IMR-90 (cell line): ENCODE measurements around the gene LILRB1. TPM values are rescaled to one million over a fixed set of nuclear protein-coding genes. Genes with fewer than 3 reads are reported as not detected.
"Not testable (repeated sequence)": the region's sequence is repeated elsewhere in the genome, so short reads cannot be mapped to it uniquely, and the experiment has no call there.

Experiments used
- ATAC-seq: fragments of 200-7000 bp; cut with Tn5 transposase; 2 replicates; pipeline ENCODE4 v1.9.1; 2020; ENCODE audit warnings: low read depth, mild to moderate bottlenecking, moderate library complexity
- BruUV-seq: library from RNA; stranded (reverse); fragments of 400-500 nt; replicated peaks from 2 replicates; lab custom pipeline; 2021; lab: Mats Ljungman, UMichigan
- CTCF ChIA-PET: fragments of 300-600 bp; formaldehyde crosslinking; extraction: SDS; loops from one replicate; lab custom pipeline; 2021; ENCODE audit warnings: antibody characterized with exemption; lab: Yijun Ruan, JAX
- POLR2A ChIA-PET: fragments of 300-600 bp; sonication (Branson Sonifier 250); formaldehyde crosslinking; loops from one replicate; lab custom pipeline; 2022; ENCODE audit warnings: antibody characterized with exemption; ENCODE audit not compliant: unreplicated experiment; lab: Charles Lee
- DNase-seq: peaks from one replicate; pipeline ENCODE4 v3.0.0; 2013
- H2AFZ ChIP-seq: replicated peaks from 2 replicates; pipeline ENCODE3; 2013; ENCODE audit warnings: low read length, mild to moderate bottlenecking; ENCODE audit not compliant: poor library complexity
- H2AK5ac ChIP-seq: 2 replicates; pipeline ENCODE4 v1.6.1; 2013; ENCODE audit warnings: low read depth, low read length, inconsistent platforms
- H2AK9ac ChIP-seq: replicated peaks from 2 replicates; pipeline ENCODE3; 2013; ENCODE audit warnings: mild to moderate bottlenecking, low read depth, low read length, moderate library complexity; ENCODE audit not compliant: poor library complexity
- H2BK120ac ChIP-seq: 2 replicates; pipeline ENCODE4 v1.6.1; 2013; ENCODE audit warnings: low read depth, low read length, inconsistent platforms
- H2BK15ac ChIP-seq: 3 replicates; pipeline ENCODE4 v1.6.1; 2013; ENCODE audit warnings: low read depth, low read length, inconsistent platforms
- H2BK20ac ChIP-seq: 2 replicates; pipeline ENCODE4 v1.6.1; 2013; ENCODE audit warnings: low read depth, mild to moderate bottlenecking, inconsistent platforms, low read length, moderate library complexity
- H2BK5ac ChIP-seq: 2 replicates; pipeline ENCODE4 v1.6.1; 2013; ENCODE audit warnings: mild to moderate bottlenecking, low read depth, low read length, inconsistent platforms; ENCODE audit not compliant: poor library complexity, severe bottlenecking
- H3K14ac ChIP-seq: replicated peaks from 2 replicates; pipeline ENCODE4 v1.6.1; 2013; ENCODE audit warnings: low read depth, low read length, inconsistent platforms
- H3K18ac ChIP-seq: 2 replicates; pipeline ENCODE4 v1.6.1; 2013; ENCODE audit warnings: low read depth, low read length, control low read depth
- H3K23ac ChIP-seq: 2 replicates; pipeline ENCODE4 v1.6.1; 2013; ENCODE audit warnings: low read depth, low read length, inconsistent platforms
- H3K27ac ChIP-seq: 2 replicates; pipeline ENCODE4 v1.5.1; 2013; ENCODE audit warnings: mild to moderate bottlenecking, control low read depth, low read length; ENCODE audit not compliant: insufficient read depth
- H3K27me3 ChIP-seq: 2 replicates; pipeline ENCODE4 v1.6.1; 2013; ENCODE audit warnings: low read length; ENCODE audit not compliant: control insufficient read depth, insufficient read depth
- H3K36me3 ChIP-seq: 2 replicates; pipeline ENCODE4 v1.6.1; 2013; ENCODE audit warnings: low read length, mixed read lengths; ENCODE audit not compliant: control insufficient read depth, insufficient read depth
- H3K4ac ChIP-seq: 2 replicates; pipeline ENCODE4 v1.6.1; 2013; ENCODE audit warnings: low read depth, low read length, inconsistent platforms
- H3K4me1 ChIP-seq: 2 replicates; pipeline ENCODE4 v1.6.1; 2013; ENCODE audit warnings: low read length, mixed read lengths; ENCODE audit not compliant: control insufficient read depth, insufficient read depth
- H3K4me2 ChIP-seq: 2 replicates; pipeline ENCODE4 v1.6.1; 2013; ENCODE audit warnings: low read depth, mild to moderate bottlenecking, control low read depth, low read length, moderate library complexity
- H3K4me3 ChIP-seq: 2 replicates; pipeline ENCODE4 v1.5.1; 2013; ENCODE audit warnings: low read depth, mild to moderate bottlenecking, control low read depth, low read length, moderate library complexity; ENCODE audit not compliant: insufficient read depth
- H3K56ac ChIP-seq: 2 replicates; pipeline ENCODE4 v1.6.1; 2013; ENCODE audit warnings: low read length, inconsistent platforms; ENCODE audit not compliant: insufficient read depth; ENCODE audit errors: extremely low read depth
- H3K79me1 ChIP-seq, 2 experiments: 2 replicates each; pipeline ENCODE4 v1.6.1; 2013; ENCODE audit warnings: low read length in 2 of 2, inconsistent platforms in 1 of 2, low read depth in 1 of 2
- H3K9ac ChIP-seq: 2 replicates; pipeline ENCODE4 v1.6.1; 2013; ENCODE audit warnings: low read depth, low read length, control low read depth
- H3K9me1 ChIP-seq: 2 replicates; pipeline ENCODE4 v1.6.1; 2013; ENCODE audit warnings: low read length, inconsistent platforms; ENCODE audit not compliant: insufficient read depth
- H3K9me3 ChIP-seq: 2 replicates; pipeline ENCODE4 v1.6.1; 2013; ENCODE audit warnings: low read length; ENCODE audit not compliant: control insufficient read depth, insufficient read depth
- H4K20me1 ChIP-seq: 2 replicates; pipeline ENCODE4 v1.6.1; 2013; ENCODE audit warnings: low read length, inconsistent platforms; ENCODE audit not compliant: insufficient read depth
- H4K5ac ChIP-seq: 2 replicates; pipeline ENCODE4 v1.6.1; 2013; ENCODE audit warnings: mild to moderate bottlenecking, low read depth, low read length, control low read depth
- H4K8ac ChIP-seq, 2 experiments: 2 replicates each; pipeline ENCODE4 v1.6.1; 2013; ENCODE audit warnings: low read depth in 2 of 2, low read length in 2 of 2, control low read depth in 1 of 2, inconsistent platforms in 1 of 2
- H4K91ac ChIP-seq: 2 replicates; pipeline ENCODE4 v1.6.1; 2013; ENCODE audit warnings: low read depth, low read length, inconsistent platforms; ENCODE audit not compliant: insufficient read depth
- WGBS, 2 experiments: methylation state at CpG; one replicate each; pipeline versions ENCODE4 v1.1.5 to v1.1.7; 2013; ENCODE audit warnings: missing lambda C conversion rate in 2 of 2; ENCODE audit not compliant: insufficient read length in 1 of 2; ENCODE audit errors: extremely low coverage in 2 of 2; 5-methylcytosine and 5-hydroxymethylcytosine counted together
- dilution Hi-C: fragments of 300-500 bp; cut with HindIII; formaldehyde crosslinking; loops from one replicate; pipeline ENCODE4 v1.14.3; 2018; ENCODE audit warnings: low sequenced_read_pairs; ENCODE audit not compliant: unreplicated experiment
- in situ Hi-C: fragments of 300-500 bp; cut with MboI; formaldehyde crosslinking; loops from 3 replicates; pipeline ENCODE4 v1.14.3; 2019; ENCODE audit warnings: low sequenced_read_pairs, inconsistent platforms, mixed read lengths
- intact Hi-C: fragments of 100-400 bp; cut with micrococcal nuclease; formaldehyde crosslinking; loops from 2 replicates; pipeline ENCODE4 v1.10.0; 2022
- polyA plus RNA-seq, 3 experiments: library from polyadenylated mRNA; depleted of rRNA; stranded (reverse); fragments of >200 nt; gene quantifications; 2 replicates each; pipeline ENCODE4 v1.2.3, GENCODE V29; 2012; ENCODE audit warnings: low replicate concordance in 1 of 3
- total RNA-seq: library from RNA; depleted of rRNA; stranded (reverse); fragments of >200 nt; gene quantifications from 2 replicates; pipeline ENCODE4 v1.2.3, GENCODE V29; 2012

Gene LILRB1
- total and polyA plus RNA-seq, 2 of the 4 experiments (the other 2 are of a cell fraction), result not detected

DNA sequence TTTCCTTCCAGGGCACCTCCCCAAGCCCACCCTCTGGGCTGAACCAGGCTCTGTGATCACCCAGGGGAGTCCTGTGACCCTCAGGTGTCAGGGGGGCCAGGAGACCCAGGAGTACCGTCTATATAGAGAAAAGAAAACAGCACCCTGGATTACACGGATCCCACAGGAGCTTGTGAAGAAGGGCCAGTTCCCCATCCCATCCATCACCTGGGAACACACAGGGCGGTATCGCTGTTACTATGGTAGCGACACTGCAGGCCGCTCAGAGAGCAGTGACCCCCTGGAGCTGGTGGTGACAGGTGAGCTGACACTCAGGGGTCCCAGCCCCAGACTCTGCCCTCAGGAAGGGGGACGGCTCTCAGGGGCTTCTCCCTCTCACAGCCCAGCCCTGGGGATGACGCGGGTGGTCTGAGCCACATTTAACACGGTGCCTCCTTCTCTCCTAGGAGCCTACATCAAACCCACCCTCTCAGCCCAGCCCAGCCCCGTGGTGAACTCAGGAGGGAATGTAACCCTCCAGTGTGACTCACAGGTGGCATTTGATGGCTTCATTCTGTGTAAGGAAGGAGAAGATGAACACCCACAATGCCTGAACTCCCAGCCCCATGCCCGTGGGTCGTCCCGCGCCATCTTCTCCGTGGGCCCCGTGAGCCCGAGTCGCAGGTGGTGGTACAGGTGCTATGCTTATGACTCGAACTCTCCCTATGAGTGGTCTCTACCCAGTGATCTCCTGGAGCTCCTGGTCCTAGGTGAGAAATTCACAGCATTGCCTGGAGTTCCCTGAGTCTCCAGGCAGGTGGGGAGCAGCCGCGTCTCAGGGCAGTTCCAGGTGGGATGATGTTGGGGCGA, 1.4 kb downstream of the LILRB1 start:
- BruUV-seq, H3K79me1 ChIP-seq, ATAC-seq, H3K4me1 ChIP-seq, H4K20me1 ChIP-seq, H2AK5ac ChIP-seq, H3K18ac ChIP-seq, H4K5ac ChIP-seq, dilution Hi-C loops, H3K27me3 ChIP-seq, DNase-seq, POLR2A ChIA-PET, CTCF ChIA-PET, H2BK15ac ChIP-seq, H3K4ac ChIP-seq, H3K4me2 ChIP-seq, H3K4me3 ChIP-seq, H2BK120ac ChIP-seq, H2BK20ac ChIP-seq, H3K9me1 ChIP-seq, H3K9ac ChIP-seq, H3K56ac ChIP-seq, H2AK9ac ChIP-seq, H2BK5ac ChIP-seq, H3K36me3 ChIP-seq, H2AFZ ChIP-seq, H4K8ac ChIP-seq, H4K91ac ChIP-seq, intact Hi-C loops, H3K23ac ChIP-seq, H3K27ac ChIP-seq, H3K14ac ChIP-seq: not testable (repeated sequence)
- peaks cover 23% of the 10 kb centered on the region for H3K9me3 ChIP-seq
- WGBS, 2 experiments, result 45% methylated on average over 4 of the region's 23 CpGs; no CpG with 5 or more reads in 1 of the 2 experiments
- in situ Hi-C loops, result loop anchor here (5.0 kb wide), 1 partner anchor 349 kb away; the partner anchor contains the start of gene LILRB2

DNA sequence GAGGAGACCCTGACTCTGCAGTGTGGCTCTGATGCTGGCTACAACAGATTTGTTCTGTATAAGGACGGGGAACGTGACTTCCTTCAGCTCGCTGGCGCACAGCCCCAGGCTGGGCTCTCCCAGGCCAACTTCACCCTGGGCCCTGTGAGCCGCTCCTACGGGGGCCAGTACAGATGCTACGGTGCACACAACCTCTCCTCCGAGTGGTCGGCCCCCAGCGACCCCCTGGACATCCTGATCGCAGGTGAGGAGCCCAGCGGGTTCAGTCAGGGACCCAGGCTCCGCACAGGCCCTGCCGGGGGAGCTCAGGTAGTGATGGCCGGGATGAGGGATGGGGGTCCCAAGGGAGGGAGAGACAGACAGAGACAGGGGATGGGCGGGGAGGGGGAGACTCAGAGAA, 2.2 kb downstream of the LILRB1 start:
- H2BK5ac ChIP-seq, H3K4me2 ChIP-seq, H4K8ac ChIP-seq, CTCF ChIA-PET, H2BK120ac ChIP-seq, H2AK9ac ChIP-seq, H3K9me1 ChIP-seq, H3K4ac ChIP-seq, H3K23ac ChIP-seq, H3K4me3 ChIP-seq, H2AK5ac ChIP-seq, H3K27ac ChIP-seq, dilution Hi-C loops, ATAC-seq, BruUV-seq, H4K5ac ChIP-seq, H3K9ac ChIP-seq, intact Hi-C loops, H3K27me3 ChIP-seq, H3K79me1 ChIP-seq, POLR2A ChIA-PET, H3K18ac ChIP-seq, H4K20me1 ChIP-seq, DNase-seq, H3K56ac ChIP-seq, H2AFZ ChIP-seq, H2BK20ac ChIP-seq, H4K91ac ChIP-seq, H3K4me1 ChIP-seq, H3K36me3 ChIP-seq, H2BK15ac ChIP-seq, H3K14ac ChIP-seq: not testable (repeated sequence)
- WGBS, 2 experiments, result 67% methylated on average over 4 of the region's 16 CpGs; no CpG with 5 or more reads in 1 of the 2 experiments
- in situ Hi-C loops, result loop anchor here (5.0 kb wide), 1 partner anchor 350 kb away; the partner anchor contains the start of gene LILRB2
- H3K9me3 ChIP-seq, result peaks cover 22% of the 10 kb centered on the region; the same call in 1 of the 2 replicates
